HG02852 (cell line): ENCODE data around the gene FAM20C.

Experiments used
- ATAC-seq: cut with Tn5 transposase; IDR thresholded peaks from one replicate; pipeline ENCODE4 v1.9.1; 2021; ENCODE audit warnings: mild to moderate bottlenecking, moderate library complexity; ENCODE audit not compliant: unreplicated experiment

The FAM20C gene

GRCh38 chr7:207418-208129 is 15.2 kb downstream of the FAM20C start:
- no peak for ATAC-seq

DNA sequence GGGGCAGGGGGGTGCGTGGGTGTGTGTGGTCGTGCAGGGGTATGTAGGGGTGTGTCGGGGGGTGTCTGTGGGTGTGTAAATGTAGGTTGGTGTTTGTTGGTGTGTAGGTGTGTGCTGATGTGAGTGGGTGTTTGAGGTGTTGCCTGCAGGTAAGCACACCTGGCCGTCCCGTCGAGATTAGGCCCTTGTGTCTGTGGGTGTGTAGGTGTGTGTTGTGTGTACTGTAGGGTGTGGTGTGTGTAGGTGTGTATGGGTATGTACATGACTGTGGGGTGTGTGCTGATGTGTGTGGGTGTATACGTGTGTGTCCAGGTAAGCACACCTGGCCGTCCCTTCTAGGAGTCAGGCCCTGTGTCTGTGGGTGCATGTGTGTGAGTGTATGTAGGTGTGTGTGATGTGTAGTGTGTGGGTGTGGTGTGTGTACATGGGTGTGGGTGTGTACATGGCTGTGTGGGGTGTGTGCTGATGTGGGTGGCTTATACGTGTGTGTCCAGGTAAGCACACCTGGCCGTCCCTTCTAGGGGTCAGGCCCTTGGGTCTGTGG is 15.8 kb downstream of the FAM20C start:
- ATAC-seq = no peak

- no peak for ATAC-seq
Observed at GRCh38 chr7:208816-209215, 16.4 kb downstream of the FAM20C start.

- no peak for ATAC-seq
Observed at GRCh38 chr7:209416-209815, 17.0 kb downstream of the FAM20C start.

DNA sequence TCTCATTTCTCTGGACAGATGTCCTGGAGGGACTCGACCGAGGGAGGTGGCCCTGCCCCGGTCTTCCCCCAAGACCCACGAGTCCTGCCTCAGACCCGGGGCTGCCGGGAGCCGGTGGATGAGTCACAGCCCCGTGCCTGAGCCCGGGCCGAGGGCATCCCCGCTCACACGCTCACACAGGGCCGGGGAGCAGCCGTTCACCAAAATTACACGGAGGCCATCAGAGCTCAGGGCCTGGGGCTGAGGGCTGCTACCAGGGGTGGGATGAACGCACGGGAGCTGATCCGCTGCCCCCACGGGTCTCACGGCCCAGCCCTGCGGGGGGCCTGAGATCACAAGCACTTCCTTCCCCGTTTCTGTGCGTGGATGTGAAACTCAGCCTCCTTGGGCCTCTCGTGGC is 17.5 kb downstream of the FAM20C start:
- ATAC-seq = no peak

GRCh38 chr7:210401-210925 is 18.1 kb downstream of the FAM20C start:
- no peak for ATAC-seq

- ATAC-seq = no peak
Observed at GRCh38 chr7:211033-211714, 18.8 kb downstream of the FAM20C start.

DNA sequence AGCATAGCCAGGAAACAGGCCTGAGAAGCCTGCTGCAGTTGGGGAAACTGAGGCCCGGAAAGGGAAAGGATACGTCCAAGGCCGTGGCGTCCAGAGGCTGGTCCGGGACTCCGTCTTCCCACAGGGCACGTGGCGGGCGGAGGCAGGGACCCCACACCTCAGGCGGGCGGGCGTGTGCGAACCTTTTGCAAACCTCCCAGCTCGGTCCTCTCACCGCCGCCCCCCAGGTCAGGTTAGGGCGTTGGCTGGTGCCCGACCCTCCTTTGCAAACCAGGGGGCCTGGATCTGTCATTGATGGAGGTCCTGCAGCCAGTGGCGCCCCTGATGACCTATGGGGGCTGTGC is 19.3 kb downstream of the FAM20C start:
- ATAC-seq = no peak

- no peak for ATAC-seq
Observed at GRCh38 chr7:212754-213153, 20.4 kb downstream of the FAM20C start.

- no peak for ATAC-seq
Observed at GRCh38 chr7:213324-213993, 21.1 kb downstream of the FAM20C start.

DNA sequence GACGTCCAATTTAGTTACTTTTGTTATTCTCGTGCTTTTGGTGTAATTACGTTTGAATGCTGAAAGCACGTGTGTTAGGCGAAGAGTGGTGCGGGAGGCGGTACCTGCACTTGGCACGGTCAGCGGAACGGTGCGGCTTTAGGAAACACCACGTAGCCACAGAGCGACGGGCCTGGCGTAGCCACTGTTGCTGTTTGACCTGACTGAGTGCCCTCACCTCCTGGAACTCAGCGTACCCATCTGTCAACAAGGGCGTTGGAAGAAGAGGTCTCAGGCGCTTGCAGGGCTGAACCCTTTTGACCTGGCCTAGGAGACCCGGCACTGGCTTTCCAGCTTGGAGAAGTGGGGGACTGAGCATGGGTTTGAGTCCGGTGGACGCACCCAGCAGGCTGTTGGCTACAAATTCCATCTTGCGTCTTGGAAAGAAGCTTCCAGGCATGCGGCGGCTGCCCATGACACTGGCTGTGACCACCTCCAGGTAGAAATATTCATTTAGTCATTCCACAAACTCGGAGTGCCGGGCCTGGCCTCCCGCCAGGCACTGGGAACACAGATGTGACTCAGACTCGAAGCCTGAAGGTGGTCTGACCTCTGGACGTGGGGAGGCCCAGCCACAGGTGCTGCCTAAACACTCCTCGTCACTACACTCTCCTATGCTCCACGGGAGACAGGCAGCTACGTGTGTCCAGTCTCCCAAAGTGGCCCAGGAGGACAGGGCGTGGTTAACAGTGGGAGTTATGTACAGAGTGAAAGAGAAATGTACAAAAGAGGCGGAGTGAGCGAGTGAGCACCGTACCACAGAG is 22.2 kb downstream of the FAM20C start:
- ATAC-seq = no peak

DNA sequence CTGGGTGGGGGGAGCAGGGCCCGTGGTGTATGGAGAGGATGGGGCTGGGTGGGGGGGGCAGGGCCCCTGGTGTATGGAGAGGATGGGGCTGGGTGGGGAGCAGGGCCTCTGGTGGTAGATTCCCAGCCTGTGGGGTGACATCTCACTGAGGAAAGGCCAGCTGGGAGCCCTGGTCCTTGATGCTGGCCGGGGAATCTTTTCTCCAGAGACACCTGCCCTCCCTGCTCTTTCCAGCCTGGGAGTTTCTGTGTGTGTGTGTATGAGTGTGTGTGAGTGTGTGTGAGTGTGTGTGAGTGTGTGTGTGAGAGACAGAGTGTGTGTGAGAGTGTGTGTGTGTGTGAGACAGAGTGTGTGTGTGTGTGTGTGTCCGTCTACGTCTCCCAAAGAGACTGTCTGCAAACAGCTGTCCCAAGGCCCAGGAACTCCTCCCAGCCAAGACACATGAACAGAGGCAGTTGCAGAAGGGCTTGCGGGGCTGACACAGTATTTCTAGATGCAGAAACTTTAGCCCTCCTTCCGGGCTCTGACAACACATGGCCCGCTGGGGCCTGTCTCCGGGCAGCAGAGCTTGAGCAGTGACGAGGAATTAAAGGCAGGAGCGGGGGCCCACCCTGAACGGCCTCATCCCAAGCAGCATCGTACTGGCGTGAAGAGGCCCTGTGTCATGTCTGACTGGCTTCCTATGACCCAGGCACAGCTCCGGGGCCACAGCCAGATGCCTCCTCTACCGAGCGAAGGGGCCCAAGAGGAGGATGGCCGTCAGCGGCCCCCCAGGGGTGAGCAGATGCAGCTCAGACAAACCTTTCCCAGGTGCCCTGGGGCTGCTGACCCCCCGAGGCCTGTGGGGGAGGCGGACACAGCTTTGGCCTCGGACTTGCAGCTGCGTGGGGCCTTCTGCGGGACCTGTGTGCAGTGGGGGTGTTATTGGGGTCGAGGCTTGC is 24.3 kb downstream of the FAM20C start:
- ATAC-seq = no peak

DNA sequence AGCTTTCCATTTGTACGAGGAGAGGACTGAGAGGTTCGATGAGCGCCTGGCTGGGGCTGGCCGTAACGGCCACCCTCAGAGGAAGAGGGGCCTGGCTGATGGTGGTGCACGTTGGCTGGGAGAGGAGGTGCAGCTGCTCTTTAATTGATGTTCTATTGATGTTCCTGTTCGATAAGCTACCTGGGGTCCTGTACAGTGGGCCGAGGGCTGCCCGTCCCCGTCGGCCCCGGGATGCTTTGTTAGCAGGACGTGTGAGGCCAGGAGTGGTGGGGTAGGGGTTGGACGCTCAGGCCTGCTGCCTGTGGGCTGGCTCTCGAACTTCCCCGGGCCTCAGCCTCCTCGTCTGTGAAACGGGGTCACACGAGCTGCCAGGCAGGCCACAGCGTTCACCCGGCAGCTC is 25.4 kb downstream of the FAM20C start:
- ATAC-seq = no peak

DNA sequence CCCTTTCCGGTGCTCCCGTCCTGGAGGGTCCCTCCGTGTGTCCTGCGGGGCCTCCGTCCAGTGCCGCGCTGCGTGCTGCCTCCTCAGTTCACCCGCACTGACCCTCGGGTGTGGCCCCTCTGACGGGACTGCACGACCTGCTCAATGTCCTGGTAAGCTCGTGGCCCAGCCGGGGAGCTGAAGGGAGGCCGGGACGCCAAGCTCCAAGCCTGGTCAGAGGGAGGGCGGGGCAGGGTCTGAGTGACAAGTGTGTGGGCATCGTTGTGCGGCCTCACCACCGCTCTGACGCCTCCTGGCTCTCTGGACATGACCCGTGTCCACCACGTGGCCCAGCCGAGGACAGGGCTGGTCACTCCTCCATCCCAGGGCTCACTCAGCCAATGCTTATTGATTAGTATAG is 25.9 kb downstream of the FAM20C start:
- ATAC-seq = no peak

DNA sequence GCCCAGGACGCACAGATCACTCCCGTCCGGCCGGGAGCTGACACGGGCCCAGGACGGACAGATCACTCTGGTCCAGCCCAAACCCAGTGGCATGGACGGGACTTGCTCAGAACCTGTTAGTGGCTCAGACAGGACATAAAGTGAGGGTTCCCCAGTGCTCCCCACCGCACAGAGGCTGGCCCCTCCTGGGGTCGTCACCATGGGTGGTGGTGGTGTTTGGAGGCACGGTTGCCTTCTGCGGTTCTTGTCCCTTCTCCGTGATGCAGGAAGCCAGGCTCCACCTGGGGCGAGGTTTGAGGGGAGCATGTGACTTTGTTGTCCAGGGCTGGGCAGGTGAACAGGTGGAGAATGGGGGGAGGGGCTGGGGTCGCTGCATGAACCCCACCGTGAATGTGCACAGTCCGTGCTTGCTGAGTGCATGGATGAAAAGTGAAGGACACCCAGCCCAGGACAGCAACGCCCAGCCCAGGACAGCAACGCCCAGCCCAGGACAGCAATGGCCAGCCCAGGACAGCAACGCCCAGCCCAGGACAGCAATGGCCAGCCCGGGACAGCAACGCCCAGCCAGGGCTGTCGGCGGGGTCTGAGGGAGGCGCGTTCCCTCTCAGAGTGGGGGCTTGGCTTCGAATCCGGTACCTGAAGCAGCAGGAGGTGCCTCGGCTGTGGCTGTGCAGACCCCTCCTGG is 26.7 kb downstream of the FAM20C start:
- ATAC-seq = no peak

DNA sequence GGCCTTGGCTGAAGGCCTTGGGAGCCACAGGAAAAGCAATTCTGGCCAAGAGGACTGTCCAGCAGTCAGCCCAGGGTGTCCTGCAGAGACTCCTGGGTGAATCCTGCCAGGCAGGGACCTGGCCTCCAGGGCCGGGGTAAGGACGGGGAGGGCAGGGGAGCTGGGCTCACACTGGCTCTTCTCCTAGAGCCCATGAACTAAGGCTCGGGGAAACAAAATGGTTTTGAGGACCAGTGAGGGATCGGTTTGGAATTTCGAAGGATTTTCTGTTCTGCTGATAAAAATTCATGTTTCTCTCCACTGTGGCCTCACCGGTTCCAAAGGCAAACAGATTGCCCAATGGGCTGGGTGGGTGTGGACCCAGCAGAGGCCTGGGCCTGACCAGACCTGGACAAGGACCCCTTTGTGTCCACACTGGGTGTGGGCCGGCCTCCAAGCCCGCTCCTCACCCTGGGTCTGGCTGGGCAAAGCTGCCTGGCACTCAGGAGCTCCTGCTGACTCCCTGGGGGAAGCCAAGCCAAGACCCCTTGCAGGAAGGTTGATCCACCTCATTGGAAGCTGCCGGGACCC is 27.3 kb downstream of the FAM20C start:
- ATAC-seq = no peak

DNA sequence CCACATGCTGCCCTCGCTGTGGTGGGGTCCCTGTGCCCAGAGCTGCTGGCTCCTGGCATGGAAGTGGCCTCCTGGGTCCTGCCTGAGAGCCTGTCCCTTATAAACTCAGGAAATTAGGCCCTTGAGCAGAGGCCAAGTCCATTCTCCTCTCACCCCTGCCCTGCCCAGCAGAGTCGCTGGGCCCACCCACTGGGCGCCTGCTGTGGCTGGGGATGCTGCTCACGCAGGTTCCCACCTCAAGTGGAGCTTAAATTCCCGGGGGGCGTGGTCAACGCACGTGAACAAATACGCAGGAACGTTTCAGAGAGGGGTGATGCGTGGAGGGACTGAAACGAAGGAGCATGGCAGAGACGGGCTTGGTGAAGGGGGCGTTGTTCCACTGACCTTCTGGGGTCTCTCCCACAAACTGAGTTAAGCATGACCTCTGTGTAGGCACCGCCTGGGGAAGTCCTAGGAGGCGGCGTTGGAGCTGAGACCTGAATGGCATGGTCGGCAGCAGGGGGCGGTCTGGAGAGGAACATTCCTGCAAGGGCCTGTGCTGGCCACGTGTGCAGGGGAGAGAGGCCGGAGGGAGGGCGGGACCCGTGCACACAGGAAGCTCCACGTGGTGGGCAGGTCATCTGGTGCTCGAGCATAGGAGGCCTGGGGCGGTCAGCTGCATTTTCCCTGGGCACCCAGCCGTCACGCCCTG is 27.9 kb downstream of the FAM20C start:
- ATAC-seq = no peak

- ATAC-seq = no peak
Observed at GRCh38 chr7:221978-222715, 29.8 kb downstream of the FAM20C start.
